ENCODE data around the gene IL1RAP.

IL1RAP gene

DNA sequence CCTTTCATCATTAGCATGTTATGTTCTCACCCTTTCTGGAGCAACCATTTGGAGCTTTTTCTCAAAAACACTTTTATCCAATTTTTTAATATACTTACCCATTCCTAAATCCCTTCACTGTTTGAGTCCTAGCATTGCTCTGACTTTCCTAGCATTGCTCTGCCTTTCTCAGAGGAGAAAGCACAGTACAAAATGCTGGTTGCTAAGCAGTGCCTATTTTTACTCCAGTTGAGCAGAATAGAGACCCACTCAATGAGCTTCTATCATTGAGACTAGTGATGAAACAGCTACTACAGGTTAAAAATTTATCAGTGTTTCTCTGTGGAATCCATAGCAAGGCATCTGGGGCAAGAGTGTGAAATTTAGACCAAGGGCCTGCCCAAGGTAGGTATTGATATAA, 21.8 kb upstream of the IL1RAP start:
- H3K27me3 ChIP-seq, result no peaks in the 10 kb centered on the region
- peaks cover 6 to 30% (median 14%) of the 10 kb centered on the region in 10 experiments; a peak in 19 of 20 replicates for H3K4me1 ChIP-seq
- TF ChIP-seq Cebpa-rat (IDR thresholded peaks at IDR 0.05), result no peak

DNA sequence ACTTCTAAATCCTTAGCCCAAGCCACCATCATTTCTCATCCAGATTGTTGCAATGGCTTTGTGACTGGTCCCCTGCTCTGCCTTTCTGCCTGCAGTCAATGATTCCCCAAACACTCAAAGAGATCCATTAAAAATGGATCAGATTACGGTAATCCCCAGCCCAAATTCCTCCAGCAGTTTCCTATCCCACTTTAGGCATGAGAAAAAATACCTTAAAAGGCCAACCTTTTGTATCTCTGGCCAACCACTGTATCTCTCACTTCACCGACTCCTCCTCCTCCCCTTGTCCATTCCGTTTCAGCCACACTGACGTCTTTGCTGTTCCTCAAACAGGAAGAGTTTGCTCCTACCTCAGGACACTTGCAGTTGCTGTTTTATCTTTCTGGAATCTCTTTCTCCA, 20.9 kb upstream of the IL1RAP start:
- Histone ChIP-seq H3K27me3 (no peaks in the 10 kb centered on the region), H3K9me3 (replicated peaks in 1 of 11) (no peaks in the 10 kb centered on the region)

More for the DNA sequence above, 21.8 kb upstream of the IL1RAP start:
- no peak overlapping the region for H3K27ac ChIP-seq
- no peaks in the 10 kb centered on the region for H3K36me3 ChIP-seq
- H4K20me1 ChIP-seq, result no peaks in the 10 kb centered on the region
- no peaks in the 10 kb centered on the region for H3K9me3 ChIP-seq (replicated peaks in 1 of 11)
- H3K4me2 ChIP-seq, result no peak overlapping the region
- H3K4me3 ChIP-seq, result no peak overlapping the region
- no peak overlapping the region for H3K9ac ChIP-seq

DNA sequence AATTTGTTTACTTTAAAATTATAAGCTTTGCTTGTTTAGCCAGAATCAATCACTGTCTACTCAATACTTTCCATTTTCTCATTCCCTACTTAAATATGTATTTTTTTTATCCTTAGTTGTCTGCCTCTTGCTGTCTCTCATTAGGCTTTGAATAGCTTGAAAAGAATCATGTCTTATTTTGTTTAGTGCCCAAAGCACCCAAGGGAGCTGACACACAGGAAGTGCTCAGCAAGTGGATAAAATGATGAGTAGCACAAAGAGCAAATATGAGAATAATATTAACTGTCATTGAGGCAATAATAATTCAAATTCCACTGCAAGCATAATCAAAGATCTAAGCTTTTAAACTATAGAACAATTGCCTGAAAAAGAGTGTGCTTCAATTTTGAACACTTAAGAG, 19.0 kb upstream of the IL1RAP start:
- Histone ChIP-seq H3K27ac (no peak overlapping the region), H3K36me3 (no peaks in the 10 kb centered on the region), H3K4me2 (peak overlapping the region; percentile 1 to 55 (median 19); a peak in 13 of 22 replicates), H3K9me3 (replicated peaks in 1 of 11) (no peaks in the 10 kb centered on the region), H3K4me3 (no peak overlapping the region), H4K20me1 (no peaks in the 10 kb centered on the region), H3K4me1 (peaks cover 6 to 35% (median 11%) of the 10 kb centered on the region in 10 experiments; a peak in 18 of 20 replicates), H3K27me3 (no peaks in the 10 kb centered on the region), H3K9ac (no peak overlapping the region)
- TF ChIP-seq Cebpa-rat (IDR thresholded peaks at IDR 0.05), result no peak

More for the DNA sequence above, 20.9 kb upstream of the IL1RAP start:
- H3K4me3 ChIP-seq, result no peak overlapping the region
- no peak overlapping the region for H3K4me2 ChIP-seq
- TF ChIP-seq Cebpa-rat (IDR thresholded peaks at IDR 0.05), result no peak
- peaks cover 6 to 30% (median 11%) of the 10 kb centered on the region in 10 experiments; a peak in 18 of 20 replicates for H3K4me1 ChIP-seq
- H4K20me1 ChIP-seq, result no peaks in the 10 kb centered on the region
- no peaks in the 10 kb centered on the region for H3K36me3 ChIP-seq
- no peak overlapping the region for H3K9ac ChIP-seq
- no peak overlapping the region for H3K27ac ChIP-seq

DNA sequence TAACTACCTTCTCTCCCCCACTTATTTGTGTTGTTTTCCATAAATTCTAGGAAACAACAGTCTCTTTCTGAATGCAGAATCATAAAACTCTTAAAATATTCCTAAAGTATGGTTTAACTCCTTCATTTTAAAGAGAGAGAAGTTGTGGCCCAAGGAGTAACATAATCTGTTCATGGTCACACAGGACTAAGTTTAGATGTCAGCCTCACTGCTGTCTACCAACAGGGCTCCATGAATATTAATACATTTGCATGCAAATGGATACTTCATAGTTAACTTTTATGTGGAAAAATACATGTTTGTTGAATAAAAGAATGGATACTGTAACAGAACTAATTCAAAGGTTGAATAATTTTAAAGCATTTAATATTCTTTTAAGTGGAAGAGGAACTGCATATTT, 18.5 kb upstream of the IL1RAP start:
- Histone ChIP-seq H3K36me3 (no peaks in the 10 kb centered on the region), H3K4me2 (peak overlapping the region in 8 of 11 experiments; percentile 2 to 55 (median 22); a peak in 8 of 22 replicates), H3K4me1 (peaks cover 6 to 35% (median 11%) of the 10 kb centered on the region in 10 experiments; a peak in 18 of 20 replicates), H3K9me3 (replicated peaks in 1 of 11) (no peaks in the 10 kb centered on the region), H3K27ac (no peak overlapping the region), H4K20me1 (no peaks in the 10 kb centered on the region), H3K9ac (no peak overlapping the region), H3K27me3 (no peaks in the 10 kb centered on the region), H3K4me3 (no peak overlapping the region)
- TF ChIP-seq Cebpa-rat (IDR thresholded peaks at IDR 0.05), result no peak

DNA sequence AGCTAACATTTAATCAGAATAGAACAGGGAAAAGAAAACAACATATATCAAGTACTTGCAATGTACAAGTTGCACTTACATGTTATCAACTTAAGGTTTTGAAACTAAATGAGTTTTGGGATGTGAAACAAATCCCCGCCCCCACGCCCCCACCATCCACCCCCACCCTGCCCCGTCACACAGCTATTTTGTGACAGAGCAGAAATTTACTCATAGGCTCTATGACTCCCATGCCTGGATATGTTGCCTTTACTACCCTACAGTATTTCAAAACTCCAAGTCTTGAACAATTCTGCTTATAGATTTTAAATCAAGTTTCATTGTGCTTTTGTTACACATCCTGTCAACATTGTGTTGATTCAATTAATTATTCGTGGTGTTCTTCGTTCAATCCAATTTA, 18.1 kb upstream of the IL1RAP start:
- H4K20me1 ChIP-seq, result no peaks in the 10 kb centered on the region
- no peak overlapping the region for H3K9ac ChIP-seq
- peak overlapping the region in 2 of 11 experiments; percentile 41 to 48; a peak in 3 of 22 replicates for H3K4me2 ChIP-seq
- H3K27me3 ChIP-seq, result no peaks in the 10 kb centered on the region
- no peaks in the 10 kb centered on the region for H3K36me3 ChIP-seq
- H3K4me1 ChIP-seq, result peaks cover 6 to 35% (median 11%) of the 10 kb centered on the region in 10 experiments; a peak in 18 of 20 replicates
- peak overlapping the region in 2 of 11 experiments; percentile 7 to 30; a peak in 2 of 22 replicates for H3K27ac ChIP-seq
- no peaks in the 10 kb centered on the region for H3K9me3 ChIP-seq (replicated peaks in 1 of 11)
- TF ChIP-seq Cebpa-rat (IDR thresholded peaks at IDR 0.05), result no peak
- H3K4me3 ChIP-seq, result no peak overlapping the region

DNA sequence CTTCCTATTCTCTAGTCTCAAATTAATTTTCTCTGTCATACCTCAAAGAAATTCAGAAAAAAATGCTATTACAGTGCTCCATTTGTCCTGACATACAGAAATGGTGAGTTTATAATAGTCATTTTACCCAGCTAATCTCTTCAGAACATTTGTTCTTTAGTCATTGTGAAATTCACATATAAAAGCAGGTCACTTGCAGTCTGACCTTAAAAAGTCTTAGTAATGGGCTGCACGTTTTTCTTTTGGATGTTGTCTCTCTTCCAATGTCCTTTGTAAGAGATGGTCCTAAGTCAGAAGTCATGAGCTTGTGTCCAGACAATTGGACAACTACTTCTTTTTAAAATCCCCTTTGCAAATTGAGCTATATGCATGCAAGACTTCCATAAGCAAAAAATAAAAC, 17.0 kb upstream of the IL1RAP start:
- Histone ChIP-seq H3K27me3 (no peaks in the 10 kb centered on the region), H3K27ac (no peak overlapping the region), H3K4me3 (no peak overlapping the region), H3K9ac (no peak overlapping the region), H3K4me2 (0 out of 22 replicates have a peak overlapping the region, but pooled peaks of 2 of the 11 experiments have one; percentile 20 to 48), H3K4me1 (peaks cover 6 to 35% (median 11%) of the 10 kb centered on the region in 10 experiments; a peak in 18 of 20 replicates), H3K9me3 (replicated peaks in 1 of 11) (no peaks in the 10 kb centered on the region), H3K36me3 (no peaks in the 10 kb centered on the region), H4K20me1 (no peaks in the 10 kb centered on the region)
- no peak for TF ChIP-seq Cebpa-rat (IDR thresholded peaks at IDR 0.05)

DNA sequence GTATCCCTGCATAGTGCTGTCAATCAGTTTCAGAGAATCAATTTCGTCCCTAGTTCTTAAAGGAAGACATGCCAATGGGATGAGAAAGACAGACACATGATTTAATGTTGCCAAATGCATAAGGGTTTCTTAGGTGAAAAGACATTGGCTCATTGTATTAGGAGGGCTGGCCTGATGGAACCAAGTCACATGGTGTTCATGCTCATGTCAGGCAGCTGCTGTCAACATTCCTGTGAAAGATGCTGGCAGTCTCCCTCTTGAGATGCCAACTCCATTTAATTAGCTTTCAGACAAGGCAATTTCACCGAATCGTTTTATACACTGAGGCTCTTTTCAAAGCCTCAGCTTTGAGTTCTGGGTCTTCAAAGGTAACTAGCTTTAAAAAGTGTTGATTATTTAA, 16.1 kb upstream of the IL1RAP start:
- Histone ChIP-seq H3K9me3 (replicated peaks in 1 of 11) (no peaks in the 10 kb centered on the region), H4K20me1 (no peaks in the 10 kb centered on the region), H3K36me3 (no peaks in the 10 kb centered on the region), H3K9ac (no peak overlapping the region), H3K4me3 (no peak overlapping the region), H3K27ac (no peak overlapping the region), H3K4me2 (no peak overlapping the region), H3K4me1 (peaks cover 8 to 42% (median 11%) of the 10 kb centered on the region in 10 experiments; a peak in 18 of 20 replicates), H3K27me3 (no peaks in the 10 kb centered on the region)
- no peak for TF ChIP-seq Cebpa-rat (IDR thresholded peaks at IDR 0.05)

DNA sequence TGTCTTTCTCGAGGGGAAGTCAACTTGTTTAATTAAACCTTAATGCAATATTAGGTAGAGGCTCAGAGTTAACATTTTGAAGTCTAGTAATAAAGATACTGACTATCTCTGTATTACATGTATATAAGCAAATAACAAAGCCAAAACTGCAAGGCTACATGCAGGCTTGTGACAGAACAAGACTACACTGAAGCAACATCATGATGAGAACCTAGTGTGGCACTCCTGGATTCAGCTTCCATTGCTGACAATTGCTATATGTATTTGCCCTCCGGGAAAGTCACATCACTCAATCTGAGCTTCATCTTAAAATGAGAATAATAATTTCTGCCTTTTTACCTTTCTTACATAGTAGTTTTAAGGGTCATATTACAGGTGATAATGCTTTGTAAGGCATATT, 15.6 kb upstream of the IL1RAP start:
- H3K9me3 ChIP-seq (replicated peaks in 1 of 11), result no peaks in the 10 kb centered on the region
- TF ChIP-seq Cebpa-rat (IDR thresholded peaks at IDR 0.05), result no peak
- H3K27me3 ChIP-seq, result no peaks in the 10 kb centered on the region
- no peak overlapping the region for H3K4me3 ChIP-seq
- H3K27ac ChIP-seq, result no peak overlapping the region
- H3K9ac ChIP-seq, result no peak overlapping the region
- peaks cover 10 to 47% (median 11%) of the 10 kb centered on the region in 10 experiments; a peak in 18 of 20 replicates for H3K4me1 ChIP-seq
- H4K20me1 ChIP-seq, result no peaks in the 10 kb centered on the region
- no peak overlapping the region for H3K4me2 ChIP-seq
- H3K36me3 ChIP-seq, result no peaks in the 10 kb centered on the region

DNA sequence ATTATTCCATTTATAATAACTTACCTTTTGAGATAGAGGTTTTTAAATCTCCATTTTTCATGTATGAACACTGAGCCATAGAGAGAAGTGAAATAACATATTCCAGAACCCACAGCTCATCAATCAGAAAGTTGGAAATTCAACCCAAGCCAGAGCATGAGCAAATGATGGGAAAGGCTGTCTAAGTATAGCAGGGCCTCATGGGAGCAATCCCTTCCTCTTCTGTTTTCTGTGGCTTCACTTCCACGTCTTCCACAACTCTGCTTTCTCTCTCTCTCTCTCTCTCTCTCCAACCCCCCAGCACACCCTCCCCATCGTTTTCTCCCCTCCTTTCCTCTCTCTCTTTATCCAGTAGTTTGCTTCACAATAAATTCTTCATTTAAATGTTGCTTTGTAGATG, 14.8 kb upstream of the IL1RAP start:
- no peaks in the 10 kb centered on the region for H4K20me1 ChIP-seq
- no peaks in the 10 kb centered on the region for H3K27me3 ChIP-seq
- no peak overlapping the region; a peak in 1 of 22 replicates for H3K4me2 ChIP-seq
- no peaks in the 10 kb centered on the region for H3K9me3 ChIP-seq (replicated peaks in 1 of 11)
- peaks cover 10 to 53% (median 11%) of the 10 kb centered on the region in 10 experiments; a peak in 18 of 20 replicates for H3K4me1 ChIP-seq
- TF ChIP-seq Cebpa-rat (IDR thresholded peaks at IDR 0.05), result no peak
- no peaks in the 10 kb centered on the region for H3K36me3 ChIP-seq
- H3K9ac ChIP-seq, result no peak overlapping the region
- no peak overlapping the region for H3K4me3 ChIP-seq
- no peak overlapping the region for H3K27ac ChIP-seq

DNA sequence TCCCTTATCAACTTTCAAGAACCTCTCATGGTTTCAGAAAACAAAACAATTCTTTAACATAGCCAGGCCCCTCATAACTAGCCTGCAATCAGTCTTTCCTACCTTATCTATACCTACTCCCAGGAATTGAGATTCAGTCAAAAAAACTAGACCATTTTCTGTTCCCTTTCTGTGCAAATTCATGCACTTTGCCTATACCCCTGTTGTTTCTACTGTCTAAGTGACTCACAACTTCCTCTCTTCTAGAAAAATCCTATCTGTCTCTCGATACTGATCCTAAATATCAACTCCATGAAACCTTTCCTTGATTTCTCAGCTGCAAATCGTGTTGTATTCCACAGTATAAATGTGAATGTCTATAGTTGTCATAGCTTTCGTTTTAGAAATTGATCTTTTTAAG, 10.9 kb upstream of the IL1RAP start:
- Histone ChIP-seq H3K9me3 (replicated peaks in 1 of 11) (no peaks in the 10 kb centered on the region), H3K4me3 (no peak overlapping the region), H3K36me3 (no peaks in the 10 kb centered on the region), H3K4me1 (peaks cover 0 to 42% (median 1%) of the 10 kb centered on the region in 10 experiments; a peak in 7 of 20 replicates), H3K4me2 (peak overlapping the region in 2 of 11 experiments; percentile 47 to 79; a peak in 3 of 22 replicates), H3K27me3 (no peaks in the 10 kb centered on the region), H3K27ac (no peak overlapping the region), H3K9ac (no peak overlapping the region), H4K20me1 (no peaks in the 10 kb centered on the region)
- no peak for TF ChIP-seq Cebpa-rat (IDR thresholded peaks at IDR 0.05)
